ENCODE results near the gene CANT1.
"Not testable (repeated sequence)": the region's sequence is repeated elsewhere in the genome, so short reads cannot be mapped to it uniquely, and the experiment has no call there.

The CANT1 gene

DNA sequence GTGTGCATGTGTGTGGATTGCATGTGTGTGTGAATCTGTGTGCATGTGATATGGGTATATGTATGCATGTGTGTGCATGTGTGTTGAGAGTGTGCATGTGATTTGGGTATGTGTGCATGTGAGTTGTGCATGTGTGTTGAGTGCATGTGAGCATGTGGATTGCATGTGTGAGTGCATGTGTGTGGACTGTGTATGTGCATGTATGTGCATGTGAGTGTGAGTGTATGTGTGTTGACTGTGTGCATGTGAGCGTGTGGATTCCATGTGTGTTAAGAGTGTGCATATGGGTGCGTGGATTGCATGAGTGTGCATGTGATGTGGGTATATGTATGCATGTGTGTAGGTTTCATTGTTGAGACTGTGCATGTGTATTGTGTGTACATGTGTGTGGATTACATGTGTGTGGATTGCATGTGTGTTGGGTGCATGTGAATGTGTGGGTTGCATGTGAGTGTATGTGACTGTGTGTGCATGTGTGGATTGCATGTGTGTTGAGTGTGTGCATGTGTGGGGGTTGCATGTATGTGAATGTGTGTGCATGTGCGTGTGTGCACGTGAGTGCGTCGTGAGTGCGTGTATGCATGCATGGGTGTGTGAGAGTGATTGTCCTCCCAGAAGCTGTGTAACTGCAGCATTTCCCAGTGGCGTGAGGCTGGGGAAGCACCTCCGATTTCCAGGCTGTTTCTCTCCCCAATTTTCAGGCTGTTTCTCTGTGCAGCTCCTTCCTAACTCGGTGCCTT is 33.8 kb upstream of the CANT1 start:
- no peak for DNase-seq (ENCODE audit: low read depth in 2 of 2)

GRCh38 chr17:79042421-79043190 is 33.0 kb upstream of the CANT1 start:
- no peak for DNase-seq (ENCODE audit: low read depth in 2 of 2)

DNA sequence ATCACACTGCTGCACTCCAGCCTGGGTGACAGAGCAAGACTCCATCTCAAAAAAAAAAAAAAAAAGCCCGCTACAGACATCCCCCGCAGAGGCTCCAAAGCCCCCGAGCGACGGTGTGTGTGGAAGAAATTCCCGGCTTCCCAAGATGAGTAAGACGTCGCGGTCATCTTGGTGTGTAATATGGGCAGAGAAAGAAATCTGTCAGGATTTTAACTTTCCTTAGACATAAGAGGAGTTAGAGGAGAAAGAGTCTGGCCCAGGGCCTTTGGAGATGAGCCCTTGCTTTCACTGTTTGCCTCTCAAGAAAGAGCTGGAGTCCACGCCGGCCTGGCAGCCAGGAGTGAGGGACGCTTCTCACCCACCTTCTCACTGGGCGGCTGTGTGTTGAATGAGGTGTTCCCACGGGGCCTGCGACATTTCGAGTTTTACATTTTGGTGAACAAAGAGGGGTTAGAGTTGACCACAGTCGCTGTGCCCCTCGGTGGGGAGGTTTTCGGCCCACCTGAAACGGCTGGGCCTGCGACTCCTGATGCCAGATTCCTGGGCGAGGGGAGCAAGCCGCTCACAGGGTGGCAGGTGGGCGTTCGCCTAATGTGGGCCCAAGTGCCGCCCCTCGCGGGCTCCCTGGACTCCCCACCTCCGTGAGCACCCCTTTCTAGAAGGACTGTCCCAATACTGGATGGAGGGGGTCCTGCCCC is 32.3 kb upstream of the CANT1 start:
- DNase-seq (ENCODE audit: low read depth in 2 of 2) = no peak

DNA sequence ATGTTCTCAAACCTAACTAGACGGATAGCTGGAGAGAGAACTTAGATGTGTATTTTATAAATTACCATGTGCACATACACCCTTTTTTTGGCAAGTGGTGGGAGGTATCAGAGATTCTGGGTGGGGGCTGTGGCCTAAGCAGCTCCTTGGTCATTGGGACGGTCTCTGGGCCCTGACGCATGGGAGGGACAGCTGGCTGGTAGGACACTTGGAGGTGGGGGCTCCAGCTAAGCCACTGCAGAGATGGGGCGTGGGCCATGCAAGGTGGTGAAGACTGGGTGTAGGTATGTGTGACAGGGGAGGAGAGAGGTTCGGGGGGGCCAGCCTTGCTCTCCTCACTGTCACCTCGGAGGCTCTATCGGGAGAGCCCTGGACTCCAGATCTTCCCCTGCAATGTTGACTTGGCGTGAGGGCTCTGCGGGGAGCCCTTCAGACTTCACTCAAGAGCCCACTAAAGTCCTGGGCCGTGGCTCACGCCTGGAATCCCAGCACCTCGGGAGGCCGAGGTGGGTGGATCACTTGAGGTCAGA is 31.5 kb upstream of the CANT1 start:
- DNase-seq (ENCODE audit: low read depth in 2 of 2) = no peak

DNA sequence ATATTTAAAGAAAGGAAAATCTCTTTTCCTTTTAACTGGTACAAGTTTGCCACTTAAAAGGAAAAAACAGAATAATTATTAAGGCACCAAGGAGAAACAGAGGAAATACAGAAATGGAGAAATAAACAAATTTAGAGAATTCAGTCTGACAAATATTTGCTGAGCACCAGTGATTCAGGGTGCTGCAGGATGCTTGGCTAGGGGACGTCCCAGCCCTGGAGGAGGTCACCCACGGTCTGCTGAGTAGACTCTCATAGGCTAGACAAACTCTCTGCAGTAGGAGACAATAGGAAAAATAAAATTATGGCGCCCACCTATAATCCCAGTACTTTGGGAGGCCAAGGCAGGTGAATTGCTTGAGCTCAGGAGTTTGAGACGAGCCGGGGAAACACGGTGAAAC is 30.3 kb upstream of the CANT1 start:
- no peak for DNase-seq (ENCODE audit: low read depth in 2 of 2)

DNA sequence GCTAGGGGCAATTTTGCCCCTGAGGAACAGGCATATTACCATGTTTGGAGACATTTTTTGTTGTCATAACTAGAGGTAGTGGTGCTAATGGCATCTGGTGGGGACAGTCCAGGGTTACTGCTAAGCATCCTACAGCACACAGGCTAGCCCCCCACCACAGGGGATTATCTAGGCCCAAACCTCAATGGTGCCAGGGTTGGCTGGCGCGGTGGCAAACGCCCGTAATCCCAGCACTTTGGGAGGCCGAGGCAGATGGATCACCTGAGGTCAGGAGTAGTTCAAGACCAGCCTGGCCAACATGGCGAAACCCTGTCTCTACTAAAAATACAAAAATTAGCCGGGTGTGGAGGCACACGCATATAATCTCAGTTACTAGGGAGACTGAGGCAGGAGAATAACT is 29.6 kb upstream of the CANT1 start:
- no peak for DNase-seq (ENCODE audit: low read depth in 2 of 2)

GRCh38 chr17:79038545-79039135 is 29.1 kb upstream of the CANT1 start:
- DNase-seq (ENCODE audit: low read depth in 2 of 2) = peak; percentile 68 to 69

DNA sequence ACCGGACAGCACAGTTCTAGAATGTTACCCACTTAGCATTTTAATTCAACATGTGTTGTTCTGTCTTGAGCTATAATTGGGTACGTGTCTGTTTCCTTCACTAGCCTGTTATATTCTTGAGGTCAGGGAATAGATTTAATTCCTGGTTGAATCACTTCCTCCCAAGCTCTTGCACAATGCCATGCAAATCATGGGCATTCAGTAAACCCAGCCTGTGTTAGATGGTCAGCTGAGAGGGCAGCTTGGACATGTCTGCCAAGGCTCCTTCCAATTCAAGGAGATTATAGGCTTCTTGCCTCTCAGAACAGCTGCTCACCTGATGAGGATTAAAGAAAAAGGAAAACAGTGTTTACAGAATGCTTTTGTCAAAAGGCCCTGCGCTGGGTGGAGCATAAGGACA is 27.0 kb upstream of the CANT1 start:
- no peak for DNase-seq (ENCODE audit: low read depth in 2 of 2)

DNA sequence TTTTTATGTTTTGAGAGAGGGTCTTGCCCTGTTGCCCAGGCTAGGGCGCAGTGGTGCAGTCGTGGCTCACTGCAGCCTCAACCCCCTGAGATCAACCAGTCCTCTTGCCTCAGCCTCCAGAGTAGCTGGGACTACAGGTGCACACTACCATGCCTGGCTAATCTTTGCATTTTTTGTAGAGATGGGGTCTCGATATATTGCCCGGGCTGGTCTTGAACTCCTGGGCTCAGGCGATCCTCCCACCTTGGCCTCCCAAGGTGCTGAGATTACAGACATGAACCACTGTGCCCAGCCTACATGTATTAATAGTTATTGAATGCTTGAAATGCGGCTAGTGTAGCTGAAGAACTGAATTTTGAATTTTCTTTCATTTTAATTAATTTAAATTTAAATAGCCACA is 26.6 kb upstream of the CANT1 start:
- DNase-seq (ENCODE audit: low read depth in 2 of 2) = no peak

- no peak for DNase-seq (ENCODE audit: low read depth in 2 of 2)
These were observed 26.1 kb upstream of the CANT1 start for GRCh38 chr17:79035686-79036085.

DNA sequence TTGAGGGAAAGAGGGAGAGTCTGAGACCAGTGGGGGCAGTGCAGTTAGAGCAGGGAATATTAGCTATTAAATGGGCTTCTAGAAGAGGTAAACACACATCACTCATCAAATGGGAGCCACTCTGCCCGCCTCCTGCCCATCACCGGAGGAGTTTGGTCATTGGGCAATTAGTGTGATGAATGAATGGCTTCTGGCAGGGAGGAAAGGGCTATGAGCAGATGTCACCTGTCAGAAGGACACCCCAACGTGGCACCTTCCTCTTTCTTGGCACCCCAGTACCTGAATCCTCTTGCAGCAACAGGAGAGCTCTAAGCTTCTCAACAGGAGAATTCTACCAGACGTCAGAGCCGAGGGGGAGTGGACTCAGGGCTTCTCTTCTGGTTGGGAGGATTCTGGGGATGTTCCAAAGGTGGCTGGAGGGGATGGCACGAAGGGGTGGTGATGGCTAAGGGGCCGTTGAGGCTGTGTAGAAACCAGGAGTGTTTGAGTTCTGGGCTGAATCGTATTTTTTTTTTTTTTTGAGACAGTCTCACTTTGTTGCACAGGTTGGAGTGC is 25.4 kb upstream of the CANT1 start:
- no peak for DNase-seq (ENCODE audit: low read depth in 2 of 2)

DNA sequence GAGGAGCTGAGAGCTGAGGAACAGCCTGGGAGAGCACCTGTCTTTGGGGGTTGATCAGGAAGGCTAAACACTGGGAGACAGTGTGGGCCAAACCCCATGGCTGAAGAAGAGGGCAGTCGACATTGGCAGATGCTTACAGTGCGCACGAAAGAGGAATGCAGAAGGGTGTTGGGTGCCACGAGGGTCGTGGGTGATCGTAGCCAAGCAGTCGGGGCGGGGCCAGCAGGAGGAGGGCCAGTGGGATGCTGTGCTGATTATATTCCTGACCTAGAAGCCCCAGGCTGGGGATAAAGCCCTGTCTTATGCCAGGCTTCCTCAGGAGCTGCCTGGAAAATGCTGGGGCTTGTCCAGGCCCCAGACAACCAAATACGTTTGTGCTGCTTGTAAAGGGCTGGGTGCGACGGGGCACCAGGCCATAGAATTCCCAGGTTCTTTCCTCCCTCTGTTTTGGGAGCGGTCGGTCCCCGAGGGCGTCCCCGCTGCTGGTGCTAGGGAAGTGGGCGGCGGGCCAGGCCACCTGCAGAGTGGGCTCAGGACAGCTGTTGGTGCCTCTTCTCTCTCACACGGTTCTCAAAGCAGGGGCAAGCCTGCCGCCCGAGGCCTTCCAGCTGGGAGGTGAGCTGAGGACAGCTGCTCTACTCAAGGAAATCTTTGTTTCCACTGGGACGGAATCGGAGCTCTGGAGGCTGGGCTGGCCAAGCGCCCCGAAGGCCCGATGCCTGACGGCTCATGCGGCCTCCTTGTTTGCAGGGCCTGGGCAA is 24.4 kb upstream of the CANT1 start:
- DNase-seq (ENCODE audit: low read depth in 2 of 2) = no peak

DNA sequence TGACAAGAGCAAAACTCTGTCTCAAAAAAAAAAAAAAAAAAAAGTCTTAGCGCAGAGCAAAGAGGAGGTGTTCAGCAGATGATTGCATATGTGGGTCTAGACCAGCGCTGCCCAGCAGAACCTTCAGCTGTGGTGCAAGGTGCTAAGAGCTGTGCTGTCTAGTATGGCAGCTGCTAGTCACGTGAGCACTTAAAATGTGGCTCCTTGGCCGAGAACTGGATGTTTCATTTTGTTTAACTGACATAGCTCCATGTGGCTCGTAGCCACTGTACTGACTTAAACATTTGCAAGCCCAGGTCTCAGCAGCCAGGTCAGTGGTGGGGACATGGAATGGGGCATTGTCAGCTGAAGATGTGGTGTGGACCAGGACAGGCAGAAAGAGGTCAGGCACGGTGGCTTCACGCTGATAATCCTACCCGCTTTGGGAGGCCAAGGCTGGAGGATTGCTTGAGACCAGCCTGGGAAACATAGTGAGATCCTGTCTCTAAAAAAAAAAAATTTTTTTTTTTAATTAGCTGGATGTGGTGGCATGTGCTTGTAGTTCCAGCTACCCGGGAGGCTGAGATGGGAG is 23.6 kb upstream of the CANT1 start:
- no peak for DNase-seq (ENCODE audit: low read depth in 2 of 2)

DNA sequence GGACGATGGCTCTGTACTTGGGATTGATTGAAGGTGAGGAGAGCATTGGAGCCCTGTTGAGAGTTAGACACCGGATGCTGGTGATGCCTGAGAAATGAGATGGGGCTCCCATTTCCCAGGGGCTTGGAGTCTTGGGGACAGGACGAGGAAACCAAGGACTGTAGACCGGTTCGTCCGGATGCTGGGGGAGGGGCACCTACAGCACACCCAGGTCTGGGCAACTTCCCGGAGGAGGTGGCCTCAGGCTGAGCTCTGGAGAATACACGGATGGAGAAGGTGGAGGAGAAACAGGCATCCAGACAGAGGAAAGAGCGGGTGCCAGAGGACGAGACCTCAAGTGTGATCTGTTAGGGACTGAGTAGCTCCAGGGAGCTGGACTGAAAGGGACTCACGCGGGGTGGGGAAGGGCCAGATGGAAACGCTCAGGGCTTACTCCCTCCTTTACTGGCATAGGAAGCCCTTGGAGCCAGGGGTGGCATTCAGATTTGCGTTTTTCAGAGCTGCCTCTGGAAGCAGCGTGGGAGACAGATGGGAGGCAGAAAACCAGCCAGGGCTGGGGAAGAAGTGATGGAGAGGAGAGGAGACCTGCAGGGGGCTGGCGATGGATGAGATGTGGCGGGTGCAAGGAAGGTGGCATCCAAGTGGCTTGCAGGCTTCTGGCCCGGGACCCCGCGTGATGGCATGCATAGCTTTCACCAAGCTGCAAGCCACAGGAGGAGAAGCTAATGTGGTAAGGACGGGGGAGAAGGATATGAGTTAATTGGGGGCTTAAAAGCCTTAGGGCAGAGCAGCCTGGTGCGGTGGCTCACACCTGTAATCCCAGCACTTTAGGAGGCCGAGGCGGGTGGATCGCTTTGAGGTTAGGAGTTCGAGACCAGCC is 22.7 kb upstream of the CANT1 start:
- no peak for DNase-seq (ENCODE audit: low read depth in 2 of 2)

- not testable (repeated sequence) for DNase-seq (ENCODE audit: low read depth in 2 of 2)
These were observed 21.1 kb upstream of the CANT1 start for GRCh38 chr17:79030636-79031035.

- no peak for DNase-seq (ENCODE audit: low read depth in 2 of 2)
These were observed 19.9 kb upstream of the CANT1 start for GRCh38 chr17:79029327-79030009.

- no peak for DNase-seq (ENCODE audit: low read depth in 2 of 2)
These were observed 19.1 kb upstream of the CANT1 start for GRCh38 chr17:79028496-79029326.

DNA sequence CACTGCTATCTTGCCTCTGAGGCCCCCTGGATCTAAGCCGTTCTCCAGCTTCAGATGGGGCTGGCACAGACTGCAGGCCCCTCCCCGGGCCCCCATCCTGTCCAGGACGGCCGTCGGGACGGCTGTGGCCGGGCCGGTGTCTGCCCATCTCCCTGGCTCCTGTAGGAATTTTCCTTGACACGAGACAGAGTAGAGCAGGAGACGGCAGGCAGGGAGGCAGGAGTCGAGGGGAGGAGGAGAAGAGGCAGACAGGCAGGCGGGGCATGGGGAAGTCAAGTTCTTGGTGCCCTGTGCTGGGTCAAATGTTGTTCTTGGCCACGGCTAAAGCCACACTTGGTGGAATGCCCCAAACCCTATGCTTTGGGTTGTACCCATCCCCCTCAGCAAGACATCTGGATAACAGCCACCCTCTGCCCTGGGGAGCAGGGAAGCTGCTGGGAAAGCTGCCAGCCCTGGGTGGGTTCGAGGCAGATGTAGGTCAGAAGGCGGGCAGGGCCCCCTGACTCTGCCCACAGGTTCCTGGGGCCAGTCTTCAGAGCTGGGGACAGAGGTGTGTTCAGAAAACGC is 18.4 kb upstream of the CANT1 start:
- DNase-seq (ENCODE audit: low read depth in 2 of 2) = no peak
